ENCODE measurements around the gene CDKN1B.
"Not testable (repeated sequence)": the region's sequence is repeated elsewhere in the genome, so short reads cannot be mapped to it uniquely, and the experiment has no call there.

CDKN1B gene

GRCh38 chr12:12723681-12724420 is 6.7 kb downstream of the CDKN1B start:
- peak in 1 of 2 donors; percentile 10 for DNase-seq (ENCODE audit: low read depth in 1 of 2, low spot score in 1 of 2)

GRCh38 chr12:12724421-12725085 is 7.4 kb downstream of the CDKN1B start:
- DNase-seq (ENCODE audit: low read depth in 1 of 2, low spot score in 1 of 2): no peak

- peak; percentile 71 to 84 for DNase-seq (ENCODE audit: low read depth in 1 of 2, low spot score in 1 of 2)
These were observed 8.2 kb downstream of the CDKN1B start for GRCh38 chr12:12725086-12725955.

- DNase-seq (ENCODE audit: low read depth in 1 of 2, low spot score in 1 of 2): no peak
These were observed 8.9 kb downstream of the CDKN1B start for GRCh38 chr12:12725956-12726554.

- DNase-seq (ENCODE audit: low read depth in 1 of 2, low spot score in 1 of 2): no peak
These were observed 9.5 kb downstream of the CDKN1B start for GRCh38 chr12:12726555-12727093.

GRCh38 chr12:12731178-12731577 is 14.0 kb downstream of the CDKN1B start:
- DNase-seq (ENCODE audit: low read depth in 1 of 2, low spot score in 1 of 2): no peak

- no peak for DNase-seq (ENCODE audit: low read depth in 1 of 2, low spot score in 1 of 2)
These were observed 14.6 kb downstream of the CDKN1B start for GRCh38 chr12:12731785-12732184.

- DNase-seq (ENCODE audit: low read depth in 1 of 2, low spot score in 1 of 2): no peak
These were observed 15.9 kb downstream of the CDKN1B start for GRCh38 chr12:12733118-12733517.

- DNase-seq (ENCODE audit: low read depth in 1 of 2, low spot score in 1 of 2): no peak
These were observed 16.9 kb downstream of the CDKN1B start for GRCh38 chr12:12734054-12734453.

GRCh38 chr12:12734561-12735071 is 17.4 kb downstream of the CDKN1B start:
- DNase-seq (ENCODE audit: low read depth in 1 of 2, low spot score in 1 of 2): no peak

- DNase-seq (ENCODE audit: low read depth in 1 of 2, low spot score in 1 of 2): no peak
These were observed 18.1 kb downstream of the CDKN1B start for GRCh38 chr12:12735301-12735700.

GRCh38 chr12:12736759-12737676 is 19.9 kb downstream of the CDKN1B start:
- DNase-seq (ENCODE audit: low read depth in 1 of 2, low spot score in 1 of 2): no peak

GRCh38 chr12:12738152-12738551 is 21.0 kb downstream of the CDKN1B start:
- not testable (repeated sequence) for DNase-seq (ENCODE audit: low read depth in 1 of 2, low spot score in 1 of 2)

GRCh38 chr12:12741660-12742059 is 24.5 kb downstream of the CDKN1B start:
- no peak for DNase-seq (ENCODE audit: low read depth in 1 of 2, low spot score in 1 of 2)

- DNase-seq (ENCODE audit: low read depth in 1 of 2, low spot score in 1 of 2): no peak
These were observed 27.6 kb downstream of the CDKN1B start for GRCh38 chr12:12744546-12745305.

GRCh38 chr12:12745576-12746211 is 28.5 kb downstream of the CDKN1B start:
- no peak for DNase-seq (ENCODE audit: low read depth in 1 of 2, low spot score in 1 of 2)

- DNase-seq (ENCODE audit: low read depth in 1 of 2, low spot score in 1 of 2): no peak
These were observed 30.1 kb downstream of the CDKN1B start for GRCh38 chr12:12747278-12747677.

GRCh38 chr12:12748044-12748443 is 30.9 kb downstream of the CDKN1B start:
- no peak for DNase-seq (ENCODE audit: low read depth in 1 of 2, low spot score in 1 of 2)

- no peak for DNase-seq (ENCODE audit: low read depth in 1 of 2, low spot score in 1 of 2)
These were observed 32.3 kb downstream of the CDKN1B start for GRCh38 chr12:12749433-12749832.

All from activated T-helper 1 cell treated with anti-CD3 and anti-CD28 coated beads, Interleukin-2, amount 50 U/mL, for 16 hours (primary cell).